ENCODE results near the gene AHCYL2.
"Not testable (repeated sequence)": the region's sequence is repeated elsewhere in the genome, so short reads cannot be mapped to it uniquely, and the experiment has no call there.

Gene AHCYL2

DNA sequence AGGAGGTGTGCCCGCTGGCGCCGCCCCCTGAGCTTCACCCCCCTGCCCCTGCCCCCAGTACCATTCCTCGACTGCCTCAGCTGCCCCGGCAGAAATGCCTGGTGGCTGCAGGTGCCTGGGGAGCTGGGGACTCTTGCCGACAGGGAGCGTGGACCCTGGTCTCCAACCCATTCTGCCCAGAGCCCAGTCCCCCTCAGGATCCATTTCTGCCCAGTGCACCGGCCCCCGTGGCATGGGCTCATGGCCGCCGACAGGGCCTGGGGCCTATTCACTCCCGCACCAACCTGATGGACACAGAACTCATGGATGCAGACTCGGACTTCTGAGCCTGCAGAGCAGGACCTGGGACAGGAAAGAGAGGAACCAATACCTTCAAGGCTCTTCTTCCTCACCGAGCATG, 12.7 kb upstream of the AHCYL2 start:
- no peak overlapping the region for H3K27ac ChIP-seq
- DNase-seq = no peak

DNA sequence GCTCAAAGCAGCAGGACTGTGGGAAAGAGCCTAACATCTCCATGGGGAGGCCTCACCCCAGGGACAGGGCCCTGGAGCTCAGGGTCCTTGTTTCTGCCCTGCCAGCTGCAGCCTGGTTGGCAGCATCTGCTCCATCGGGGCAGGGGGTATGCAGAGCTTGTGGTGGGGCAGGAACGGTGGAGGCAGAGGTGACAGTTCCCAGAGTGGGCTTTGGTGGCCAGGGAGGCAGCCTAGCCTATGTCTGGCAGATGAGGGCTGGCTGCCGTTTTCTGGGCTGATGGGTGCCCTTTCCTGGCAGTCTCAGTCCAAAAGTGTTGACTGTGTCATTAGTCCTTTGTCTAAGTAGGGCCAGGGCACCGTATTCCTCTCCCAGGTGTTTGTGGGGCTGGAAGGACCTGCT, 12.2 kb upstream of the AHCYL2 start:
- H3K27ac ChIP-seq = no peak overlapping the region
- no peak overlapping the region for H3K4me3 ChIP-seq (ENCODE audit: low read depth, low read length)
- DNase-seq = no peak
- TF ChIP-seq CTCF (IDR thresholded peaks at IDR 0.05; ENCODE audit: low read depth, low read length) = no peak
- no peaks in the 10 kb centered on the region for H3K27me3 ChIP-seq (ENCODE audit: insufficient read depth, low read depth, severe bottlenecking)
- H3K36me3 ChIP-seq = peaks cover 23% of the 10 kb centered on the region
- H3K9me3 ChIP-seq (ENCODE audit: severe bottlenecking) = peaks cover 12% of the 10 kb centered on the region

More for the DNA sequence above, 12.7 kb upstream of the AHCYL2 start:
- no peak for TF ChIP-seq CTCF (IDR thresholded peaks at IDR 0.05; ENCODE audit: low read depth, low read length)
- H3K4me3 ChIP-seq (ENCODE audit: low read depth, low read length) = no peak overlapping the region
- no peaks in the 10 kb centered on the region for H3K27me3 ChIP-seq (ENCODE audit: insufficient read depth, low read depth, severe bottlenecking)
- H3K9me3 ChIP-seq (ENCODE audit: severe bottlenecking) = peaks cover 12% of the 10 kb centered on the region
- peaks cover 23% of the 10 kb centered on the region for H3K36me3 ChIP-seq

- DNase-seq = peak; percentile 63
- no peak overlapping the region for H3K4me3 ChIP-seq (ENCODE audit: low read depth, low read length)
- no peak overlapping the region for H3K27ac ChIP-seq
- peaks cover 12% of the 10 kb centered on the region for H3K9me3 ChIP-seq (ENCODE audit: severe bottlenecking)
- no peaks in the 10 kb centered on the region for H3K27me3 ChIP-seq (ENCODE audit: insufficient read depth, low read depth, severe bottlenecking)
- peaks cover 23% of the 10 kb centered on the region for H3K36me3 ChIP-seq
- peak; percentile 63 for TF ChIP-seq CTCF (IDR thresholded peaks at IDR 0.05; ENCODE audit: low read depth, low read length)
These were observed 11.0 kb upstream of the AHCYL2 start for GRCh38 chr7:129213828-129214227.

DNA sequence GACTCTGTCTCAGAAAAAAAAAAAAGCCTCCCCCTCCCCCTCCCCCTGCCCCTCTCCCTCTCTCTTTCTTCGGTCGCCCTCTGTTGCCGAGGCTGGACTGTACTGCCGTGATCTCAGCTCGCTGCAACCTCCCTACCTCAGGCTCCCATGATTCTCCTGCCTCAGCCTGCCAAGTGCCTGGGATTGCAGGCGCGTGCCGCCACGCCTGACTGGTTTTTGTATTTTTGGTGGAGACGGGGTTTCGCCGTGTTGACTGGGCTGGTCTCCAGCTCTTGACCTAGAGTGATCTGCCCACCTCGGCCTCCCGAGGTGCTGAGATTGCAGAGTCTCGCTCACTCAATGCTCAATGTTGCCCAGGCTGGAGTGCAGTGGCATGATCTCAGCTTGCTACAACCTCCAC, 9.1 kb upstream of the AHCYL2 start:
- not testable (repeated sequence) for DNase-seq; H3K27ac ChIP-seq; H3K27me3 ChIP-seq (ENCODE audit: insufficient read depth, low read depth, severe bottlenecking); H3K4me3 ChIP-seq (ENCODE audit: low read depth, low read length)
- Histone ChIP-seq H3K9me3 (ENCODE audit: severe bottlenecking) (peaks cover 12% of the 10 kb centered on the region), H3K36me3 (peaks cover 17% of the 10 kb centered on the region)

GRCh38 chr7:129216101-129216715, 8.6 kb upstream of the AHCYL2 start:
- H3K27me3 ChIP-seq (ENCODE audit: insufficient read depth, low read depth, severe bottlenecking); DNase-seq; H3K27ac ChIP-seq; H3K4me3 ChIP-seq (ENCODE audit: low read depth, low read length): not testable (repeated sequence)
- H3K9me3 ChIP-seq (ENCODE audit: severe bottlenecking) = peaks cover 12% of the 10 kb centered on the region
- peaks cover 12% of the 10 kb centered on the region for H3K36me3 ChIP-seq

DNA sequence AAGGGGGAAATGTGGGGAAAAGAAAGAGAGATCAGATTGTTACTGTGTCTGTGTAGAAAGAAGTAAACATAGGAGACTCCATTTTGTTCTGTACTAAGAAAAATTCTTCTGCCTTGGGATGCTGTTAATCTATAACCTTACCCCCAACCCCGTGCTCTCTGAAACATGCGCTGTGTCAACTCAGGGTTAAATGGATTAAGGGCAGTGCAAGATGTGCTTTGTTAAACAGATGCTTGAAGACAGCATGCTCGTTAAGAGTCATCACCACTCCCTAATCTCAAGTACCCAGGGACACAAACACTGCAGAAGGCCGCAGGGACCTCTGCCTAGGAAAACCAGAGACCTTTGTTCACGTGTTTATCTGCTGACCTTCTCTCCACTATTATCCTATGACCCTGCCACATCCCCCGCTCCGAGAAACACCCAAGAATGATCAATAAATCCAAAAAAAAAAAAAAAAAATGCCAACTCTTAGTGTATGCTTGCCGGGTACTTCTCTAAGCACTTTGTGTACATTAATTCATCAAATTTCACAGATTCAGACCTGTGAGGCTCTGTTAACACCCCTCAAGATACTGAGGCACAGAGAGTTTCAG, 7.9 kb upstream of the AHCYL2 start:
- not testable (repeated sequence) for H3K36me3 ChIP-seq; H3K27me3 ChIP-seq (ENCODE audit: insufficient read depth, low read depth, severe bottlenecking); H3K4me3 ChIP-seq (ENCODE audit: low read depth, low read length); DNase-seq; H3K27ac ChIP-seq
- peaks cover 12% of the 10 kb centered on the region for H3K9me3 ChIP-seq (ENCODE audit: severe bottlenecking)

DNA sequence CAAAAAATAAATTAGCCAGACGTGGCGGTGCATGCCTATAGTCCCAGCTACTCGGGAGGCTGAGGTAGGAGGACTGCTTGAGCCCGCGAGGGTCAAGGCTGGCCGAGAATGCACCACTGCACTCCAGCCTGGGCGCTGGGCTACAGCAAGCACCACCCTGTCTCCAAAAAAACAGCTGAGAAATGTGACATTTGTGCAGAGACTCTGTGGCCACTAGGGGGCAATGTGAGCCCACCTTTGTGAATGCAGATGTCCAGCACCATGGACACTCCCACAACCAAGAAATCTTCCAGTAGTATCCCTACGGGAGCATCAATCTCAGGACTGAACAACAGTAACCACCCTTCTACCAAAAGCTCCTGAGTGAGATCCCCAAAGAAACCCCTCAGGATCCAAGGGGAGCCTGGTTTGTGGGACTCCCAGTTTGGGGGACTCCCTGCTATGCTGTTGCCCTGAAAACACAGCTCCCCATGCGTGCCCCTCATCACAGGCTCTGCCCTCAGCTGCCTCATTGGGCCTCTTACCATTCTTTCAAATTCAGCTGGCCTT, 6.2 kb upstream of the AHCYL2 start:
- DNase-seq = peak; percentile 83
- H3K27me3 ChIP-seq (ENCODE audit: insufficient read depth, low read depth, severe bottlenecking) = no peaks in the 10 kb centered on the region
- TF ChIP-seq CTCF (IDR thresholded peaks at IDR 0.05; ENCODE audit: low read depth, low read length) = peak; percentile 84
- H3K9me3 ChIP-seq (ENCODE audit: severe bottlenecking) = peaks cover 12% of the 10 kb centered on the region
- H3K36me3 ChIP-seq = no peaks in the 10 kb centered on the region
- H3K27ac ChIP-seq = no peak overlapping the region
- H3K4me3 ChIP-seq (ENCODE audit: low read depth, low read length) = no peak overlapping the region

DNA sequence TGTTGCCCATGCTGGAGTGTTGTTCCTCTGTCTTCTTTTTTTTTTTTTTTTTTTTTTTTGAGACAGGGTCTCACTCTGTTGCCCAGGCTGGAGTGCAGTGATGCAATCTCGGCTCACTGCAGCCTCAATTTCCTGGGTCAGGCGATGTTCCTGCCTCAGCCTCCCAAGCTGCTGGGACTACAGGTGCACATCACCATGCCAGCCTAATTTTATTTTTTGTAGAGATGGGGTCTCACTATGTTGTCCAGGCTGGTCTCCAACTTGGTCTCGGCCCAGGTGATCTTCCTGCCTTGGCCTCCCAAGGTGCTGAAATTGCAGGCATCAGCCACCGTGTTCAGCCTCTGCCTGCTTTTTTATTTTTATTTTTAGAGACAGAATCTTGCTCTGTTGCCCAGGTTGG, 5.7 kb upstream of the AHCYL2 start:
- not testable (repeated sequence) for H3K27me3 ChIP-seq (ENCODE audit: insufficient read depth, low read depth, severe bottlenecking); DNase-seq; H3K27ac ChIP-seq; H3K4me3 ChIP-seq (ENCODE audit: low read depth, low read length); H3K36me3 ChIP-seq
- peaks cover 12% of the 10 kb centered on the region for H3K9me3 ChIP-seq (ENCODE audit: severe bottlenecking)
